Neural crest cell (in vitro differentiated cells): Measurements from ENCODE around the gene LRCH1. TPM values are rescaled to one million over a fixed set of nuclear protein-coding genes. Genes with fewer than 3 reads are reported as not detected.
A peak's percentile ranks its signal among the peaks of the same experiment; 100 is the strongest.

Source experiments
- DNase-seq: peaks from one replicate; pipeline ENCODE4 v3.0.0; 2021; ENCODE audit warnings: low read depth, mixed read lengths, low spot score
- H3K27ac Mint-ChIP-seq: one replicate; pipeline ENCODE4 v1.8.0; 2021; ENCODE audit warnings: mild to moderate bottlenecking, mixed read lengths; ENCODE audit not compliant: unreplicated experiment
- H3K27me3 Mint-ChIP-seq: 2 replicates; pipeline ENCODE4 v1.8.0; 2021; ENCODE audit warnings: low read depth, mild to moderate bottlenecking, mixed read lengths
- H3K36me3 Mint-ChIP-seq: 2 replicates; pipeline ENCODE4 v1.8.0; 2021; ENCODE audit warnings: low read depth, mild to moderate bottlenecking, mixed read lengths
- H3K4me1 Mint-ChIP-seq: 2 replicates; pipeline ENCODE4 v1.8.0; 2021; ENCODE audit warnings: mixed read lengths
- H3K4me3 Mint-ChIP-seq: one replicate; pipeline ENCODE4 v1.8.0; 2021; ENCODE audit warnings: mild to moderate bottlenecking, mixed read lengths
- H3K9me3 Mint-ChIP-seq: 2 replicates; pipeline ENCODE4 v1.8.0; 2021; ENCODE audit warnings: mixed read lengths
- CTCF ChIP-seq: fragments of 200-600 bp; sonication (generic); conservative IDR thresholded peaks from 2 replicates; pipeline ENCODE4 v1.5.0; 2021; ENCODE audit warnings: antibody characterized with exemption, mild to moderate bottlenecking
- total RNA-seq: library from RNA; stranded (reverse); gene quantifications from 2 replicates; pipeline ENCODE4 v1.2.1, GENCODE V29; 2021

Gene LRCH1
- total RNA-seq, 1 donor from 2014 or later: 15.8 TPM

GRCh38 chr13:46613409-46614049 lies 60.6 kb downstream of the LRCH1 start:
- Mint-ChIP-seq H3K4me1 (peaks cover 60% of the 10 kb centered on the region), H3K4me3 (no peak overlapping the region), H3K36me3 (peaks cover 3% of the 10 kb centered on the region), H3K27ac (peak overlapping the region; percentile 46), H3K9me3 (peaks cover 4% of the 10 kb centered on the region), H3K27me3 (no peaks in the 10 kb centered on the region)
- DNase-seq: no peak
- TF ChIP-seq CTCF: no peak

- Mint-ChIP-seq H3K4me1 (peaks cover 49% of the 10 kb centered on the region), H3K9me3 (peaks cover 4% of the 10 kb centered on the region), H3K27ac (peak overlapping the region; percentile 80), H3K27me3 (no peaks in the 10 kb centered on the region), H3K36me3 (peaks cover 3% of the 10 kb centered on the region), H3K4me3 (no peak overlapping the region)
- TF ChIP-seq CTCF: no peak
- DNase-seq: no peak
Measured at GRCh38 chr13:46614582-46614981, 61.6 kb downstream of the LRCH1 start.

DNA sequence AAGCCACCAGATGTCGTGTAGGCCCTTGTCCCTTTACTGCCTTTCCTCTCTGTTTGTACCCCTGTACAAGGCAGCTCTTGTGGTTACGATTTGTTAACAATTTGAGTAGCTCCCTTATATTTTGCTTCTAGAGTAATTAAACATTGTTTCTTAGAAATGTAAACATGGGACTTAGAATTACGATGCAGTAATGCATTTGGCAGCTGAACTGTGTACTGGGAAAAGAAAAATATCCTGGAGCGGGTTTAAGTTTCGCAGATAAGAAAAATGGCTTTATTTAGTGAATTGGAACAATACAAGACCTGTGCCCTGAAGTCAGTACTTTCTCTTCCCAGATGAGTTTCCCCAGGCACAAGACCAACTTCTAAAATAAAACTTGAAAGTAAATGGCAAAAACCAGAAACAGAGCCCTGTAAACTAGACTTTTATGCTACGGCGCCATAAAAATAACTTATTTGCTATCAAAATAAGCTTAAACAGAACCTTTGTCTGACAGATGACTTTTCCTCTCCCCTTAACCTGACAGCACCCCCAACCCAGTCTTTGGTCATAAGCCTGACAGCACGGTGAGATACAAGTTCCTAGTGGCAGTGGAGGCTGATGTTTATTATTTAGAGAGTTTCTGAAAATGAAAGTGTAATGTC lies 63.0 kb downstream of the LRCH1 start:
- H3K36me3 Mint-ChIP-seq: no peaks in the 10 kb centered on the region
- no peak overlapping the region for H3K4me3 Mint-ChIP-seq
- no peak for TF ChIP-seq CTCF
- no peak overlapping the region for H3K27ac Mint-ChIP-seq
- no peaks in the 10 kb centered on the region for H3K27me3 Mint-ChIP-seq
- DNase-seq: no peak
- no peaks in the 10 kb centered on the region for H3K9me3 Mint-ChIP-seq
- H3K4me1 Mint-ChIP-seq: peaks cover 42% of the 10 kb centered on the region

GRCh38 chr13:46617229-46617721 lies 64.3 kb downstream of the LRCH1 start:
- H3K4me3 Mint-ChIP-seq: no peak overlapping the region
- no peaks in the 10 kb centered on the region for H3K9me3 Mint-ChIP-seq
- no peak overlapping the region for H3K27ac Mint-ChIP-seq
- no peak for DNase-seq
- H3K27me3 Mint-ChIP-seq: no peaks in the 10 kb centered on the region
- H3K4me1 Mint-ChIP-seq: peaks cover 46% of the 10 kb centered on the region
- no peaks in the 10 kb centered on the region for H3K36me3 Mint-ChIP-seq
- TF ChIP-seq CTCF: no peak

- Mint-ChIP-seq H3K36me3 (no peaks in the 10 kb centered on the region), H3K27ac (no peak overlapping the region), H3K4me3 (no peak overlapping the region), H3K4me1 (peaks cover 43% of the 10 kb centered on the region), H3K9me3 (no peaks in the 10 kb centered on the region), H3K27me3 (no peaks in the 10 kb centered on the region)
- DNase-seq: no peak
- no peak for TF ChIP-seq CTCF
Measured at GRCh38 chr13:46617885-46618284, 64.9 kb downstream of the LRCH1 start.
